IMR-90 (cell line): Measurements from ENCODE around the gene KLHDC9. TPM values are rescaled to one million over a fixed set of nuclear protein-coding genes. Genes with fewer than 3 reads are reported as not detected.

Experiments
- microRNA-seq, 2 experiments: library from miRNA; stranded (forward) in 1 of 2; unstranded in 1 of 2; fragments of 10-50 nt in 1 of 2; fragments of <30 nt in 1 of 2; gene quantifications in 1 of 2; microRNA quantifications in 1 of 2; one replicate each; pipeline versions ENCODE3 to v1.1.0; 2013 to 2020; ENCODE audit not compliant: insufficient read depth in 1 of 2, insufficient read length in 1 of 2, unreplicated experiment in 1 of 2
- polyA plus RNA-seq, 3 experiments: library from polyadenylated mRNA; depleted of rRNA; stranded (reverse); fragments of >200 nt; gene quantifications; 2 replicates each; pipeline ENCODE4 v1.2.3, GENCODE V29; 2012; ENCODE audit warnings: low replicate concordance in 1 of 3
- small RNA-seq, 5 experiments: library from RNA; depleted of rRNA; stranded (forward); fragments of <200 nt; gene quantifications; one replicate each; pipeline ENCODE3, GENCODE V24; 2012
- total RNA-seq: library from RNA; depleted of rRNA; stranded (reverse); fragments of >200 nt; gene quantifications from 2 replicates; pipeline ENCODE4 v1.2.3, GENCODE V29; 2012; rRNA removed

KLHDC9 gene
- total and polyA plus RNA-seq, 2 of the 4 experiments (the other 2 are of a cell fraction), result 0.18 to 0.70 TPM

Small RNA genes lying within 50 kb of the gene (microRNA-seq; reads per million reads assigned to microRNA genes)
- not detected for gene RF01225 (ENCODE audit: insufficient read depth, insufficient read length)

Small RNA genes lying within 50 kb of the gene (small RNA-seq; reads per million reads assigned to genes)
- gene RF01225, result 0 reads per million in 5 experiments

Other genes starting within 250 kb of the KLHDC9 start
- gene CD244, start 235.5 kb upstream of the KLHDC9 start, total RNA-seq, result not detected in 2 replicates
- gene CD244, start 235.5 kb upstream of the KLHDC9 start, polyA plus RNA-seq (2012; rRNA removed), result not detected in 2 replicates
- gene ITLN1, start 213.2 kb upstream of the KLHDC9 start, total RNA-seq, result not detected in 2 replicates
- gene ITLN1, start 213.2 kb upstream of the KLHDC9 start, polyA plus RNA-seq (2012; rRNA removed), result not detected in 2 replicates
- not detected in 2 replicates for gene ITLN2, start 143.6 kb upstream of the KLHDC9 start, total RNA-seq
- not detected in 2 replicates for gene ITLN2, start 143.6 kb upstream of the KLHDC9 start, polyA plus RNA-seq (2012; rRNA removed)
- 0.83 and 2.2 TPM in 2 replicates for gene F11R, start 77.2 kb upstream of the KLHDC9 start, total RNA-seq
- gene F11R, start 77.2 kb upstream of the KLHDC9 start, polyA plus RNA-seq (2012; rRNA removed), result 0.47 and 0.79 TPM in 2 replicates
- gene TSTD1, start 59.4 kb upstream of the KLHDC9 start, total RNA-seq, result not detected in 2 replicates
- 0.21 TPM in 1 of 2 replicates, not detected in the other for gene TSTD1, start 59.4 kb upstream of the KLHDC9 start, polyA plus RNA-seq (2012; rRNA removed)
- gene USF1, start 52.4 kb upstream of the KLHDC9 start, total RNA-seq, result 62.2 and 78.9 TPM in 2 replicates
- 34.6 and 37.1 TPM in 2 replicates for gene USF1, start 52.4 kb upstream of the KLHDC9 start, polyA plus RNA-seq (2012; rRNA removed)
- gene ARHGAP30, start 28.5 kb upstream of the KLHDC9 start, total RNA-seq, result not detected in 2 replicates
- gene ARHGAP30, start 28.5 kb upstream of the KLHDC9 start, polyA plus RNA-seq (2012; rRNA removed), result 0.02 and 0.03 TPM in 2 replicates
- gene NECTIN4, start 8.8 kb upstream of the KLHDC9 start, total RNA-seq, result under 0.01 and 0.18 TPM in 2 replicates
- gene NECTIN4, start 8.8 kb upstream of the KLHDC9 start, polyA plus RNA-seq (2012; rRNA removed), result 0.13 and 0.24 TPM in 2 replicates
- gene PFDN2, start 19.7 kb downstream of the KLHDC9 start, total RNA-seq, result 62.4 and 166 TPM in 2 replicates
- 179 and 180 TPM in 2 replicates for gene PFDN2, start 19.7 kb downstream of the KLHDC9 start, polyA plus RNA-seq (2012; rRNA removed)
- gene NIT1, start 19.7 kb downstream of the KLHDC9 start, total RNA-seq, result 22.8 TPM in 2 replicates
- 33.2 and 33.6 TPM in 2 replicates for gene NIT1, start 19.7 kb downstream of the KLHDC9 start, polyA plus RNA-seq (2012; rRNA removed)
- gene DEDD, start 34.3 kb downstream of the KLHDC9 start, total RNA-seq, result 35.3 and 47.9 TPM in 2 replicates
- gene DEDD, start 34.3 kb downstream of the KLHDC9 start, polyA plus RNA-seq (2012; rRNA removed), result 40.2 and 47.1 TPM in 2 replicates
- 134 and 137 TPM in 2 replicates for gene UFC1, start 55.6 kb downstream of the KLHDC9 start, total RNA-seq
- gene UFC1, start 55.6 kb downstream of the KLHDC9 start, polyA plus RNA-seq (2012; rRNA removed), result 113 and 140 TPM in 2 replicates
- 3.3 and 6.3 TPM in 2 replicates for gene USP21, start 61.1 kb downstream of the KLHDC9 start, total RNA-seq
- 23.8 and 24.7 TPM in 2 replicates for gene USP21, start 61.1 kb downstream of the KLHDC9 start, polyA plus RNA-seq (2012; rRNA removed)
- 6.1 TPM in 2 replicates for gene PPOX, start 68.1 kb downstream of the KLHDC9 start, total RNA-seq
- 14.3 and 14.8 TPM in 2 replicates for gene PPOX, start 68.1 kb downstream of the KLHDC9 start, polyA plus RNA-seq (2012; rRNA removed)
- 11.4 and 19.9 TPM in 2 replicates for gene B4GALT3, start 79.1 kb downstream of the KLHDC9 start, total RNA-seq
- gene B4GALT3, start 79.1 kb downstream of the KLHDC9 start, polyA plus RNA-seq (2012; rRNA removed), result 36.0 and 41.5 TPM in 2 replicates
- 0.28 and 0.72 TPM in 2 replicates for gene ADAMTS4, start 100.7 kb downstream of the KLHDC9 start, total RNA-seq
- gene ADAMTS4, start 100.7 kb downstream of the KLHDC9 start, polyA plus RNA-seq (2012; rRNA removed), result 0.39 and 0.40 TPM in 2 replicates
- 85.5 and 122 TPM in 2 replicates for gene NDUFS2, start 104.0 kb downstream of the KLHDC9 start, total RNA-seq
- 101 and 103 TPM in 2 replicates for gene NDUFS2, start 104.0 kb downstream of the KLHDC9 start, polyA plus RNA-seq (2012; rRNA removed)
- not detected in 2 replicates for gene FCER1G, start 116.9 kb downstream of the KLHDC9 start, total RNA-seq
- 0.44 and 0.57 TPM in 2 replicates for gene FCER1G, start 116.9 kb downstream of the KLHDC9 start, polyA plus RNA-seq (2012; rRNA removed)
- gene APOA2, start 125.3 kb downstream of the KLHDC9 start, total RNA-seq, result not detected in 2 replicates
- not detected in 2 replicates for gene APOA2, start 125.3 kb downstream of the KLHDC9 start, polyA plus RNA-seq (2012; rRNA removed)
- 11.4 and 12.5 TPM in 2 replicates for gene TOMM40L, start 127.7 kb downstream of the KLHDC9 start, total RNA-seq
- 7.7 and 7.9 TPM in 2 replicates for gene TOMM40L, start 127.7 kb downstream of the KLHDC9 start, polyA plus RNA-seq (2012; rRNA removed)
- gene NR1I3, start 139.8 kb downstream of the KLHDC9 start, total RNA-seq, result not detected in 2 replicates
- not detected in 2 replicates for gene NR1I3, start 139.8 kb downstream of the KLHDC9 start, polyA plus RNA-seq (2012; rRNA removed)
- gene PCP4L1, start 160.4 kb downstream of the KLHDC9 start, total RNA-seq, result not detected in 2 replicates
- not detected in 2 replicates for gene PCP4L1, start 160.4 kb downstream of the KLHDC9 start, polyA plus RNA-seq (2012; rRNA removed)
- 0.18 and 0.28 TPM in 2 replicates for gene MPZ, start 211.6 kb downstream of the KLHDC9 start, total RNA-seq
- 0.80 and 0.96 TPM in 2 replicates for gene MPZ, start 211.6 kb downstream of the KLHDC9 start, polyA plus RNA-seq (2012; rRNA removed)
- gene SDHC, start 216.0 kb downstream of the KLHDC9 start, total RNA-seq, result 36.1 and 158 TPM in 2 replicates
- 155 and 235 TPM in 2 replicates for gene SDHC, start 216.0 kb downstream of the KLHDC9 start, polyA plus RNA-seq (2012; rRNA removed)